ENCODE data around the gene DHRS3.

The DHRS3 gene

DNA sequence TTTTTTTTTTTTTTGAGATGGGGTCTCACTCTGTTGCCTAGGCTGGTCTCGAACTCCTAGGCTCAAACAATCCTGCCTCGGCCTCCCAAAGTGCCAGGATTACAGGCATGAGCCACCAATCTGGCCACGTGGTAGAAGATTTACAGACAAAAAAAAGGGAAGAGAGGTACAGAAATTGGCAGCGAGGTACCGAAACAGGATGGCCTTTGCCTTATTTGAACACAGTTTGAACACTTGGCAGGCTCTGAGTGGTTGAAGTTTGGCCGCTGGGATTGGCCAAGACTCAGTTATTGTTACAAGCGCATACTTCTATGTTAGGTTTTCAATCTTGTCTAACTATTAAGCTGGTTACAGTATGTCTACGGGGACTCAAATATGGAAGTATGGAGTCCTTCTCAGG is 19.7 kb upstream of the DHRS3 start:
- ATAC-seq = no peak
- no peak for DNase-seq

DNA sequence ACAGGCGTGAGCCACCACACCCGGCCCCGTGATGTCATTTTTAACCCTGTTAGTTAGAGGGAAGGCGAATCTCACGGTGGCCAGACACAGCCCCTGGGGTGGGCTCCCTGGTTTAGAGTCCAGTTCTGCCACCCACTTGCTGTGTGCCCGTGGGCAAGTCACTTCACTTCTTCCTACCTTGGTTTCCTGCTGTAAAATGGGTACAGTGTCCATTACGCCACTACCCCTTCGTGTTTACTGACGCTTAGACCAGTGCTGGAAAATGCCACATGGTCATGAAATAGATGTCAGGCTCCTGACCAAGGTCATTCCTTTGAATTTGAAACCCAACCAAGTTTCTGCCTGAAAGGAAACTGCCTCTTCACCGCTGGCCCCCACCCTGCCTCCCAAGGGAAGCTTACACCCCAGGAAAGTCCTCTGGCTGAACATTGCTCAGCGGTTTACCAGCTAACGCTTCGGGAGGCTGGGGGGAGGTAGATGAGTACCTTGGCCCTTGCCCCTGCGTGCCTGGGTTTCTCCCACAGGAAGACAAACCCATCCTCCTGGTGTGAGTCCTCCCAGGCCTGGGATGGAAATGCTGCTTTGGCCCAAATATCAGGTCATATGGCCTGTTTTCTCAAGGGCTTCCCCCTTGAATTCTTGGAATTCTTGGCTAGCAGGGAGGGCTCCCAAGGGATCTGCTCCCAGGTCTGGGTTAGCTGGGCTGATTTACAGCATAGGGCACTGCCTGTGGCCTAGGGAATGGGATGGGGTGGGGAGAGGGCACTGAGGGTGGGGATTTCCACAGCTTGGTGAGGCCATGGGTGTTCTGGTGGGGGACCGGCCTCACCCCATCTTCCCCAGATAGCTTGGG is 18.3 kb upstream of the DHRS3 start:
- ATAC-seq (no peak), DNase-seq (no peak)

DNA sequence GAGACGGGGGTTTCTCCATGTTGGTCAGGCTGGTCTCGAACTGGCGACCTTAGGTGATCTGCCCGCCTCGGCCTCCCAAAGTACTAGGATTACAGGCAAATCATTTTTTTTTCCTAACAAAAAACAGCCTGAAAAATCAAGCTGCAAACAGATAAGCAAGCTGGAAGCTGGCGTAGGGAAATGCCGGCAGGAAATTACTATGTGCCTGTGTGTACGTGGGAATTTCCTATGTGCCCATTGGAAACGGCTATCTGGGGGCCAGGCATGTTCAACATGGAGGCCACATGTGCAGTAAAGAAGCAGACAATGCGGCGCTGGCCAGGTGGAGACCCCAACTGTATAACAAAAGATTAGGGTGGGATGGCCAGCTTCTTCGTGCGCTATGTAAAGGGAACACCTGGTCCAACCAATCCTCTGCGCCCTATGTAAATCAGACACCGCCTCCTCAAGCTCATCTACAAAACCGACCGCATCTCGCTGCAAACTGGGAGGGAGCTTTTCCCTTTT is 16.7 kb upstream of the DHRS3 start:
- no peak for ATAC-seq
- DNase-seq = no peak

GRCh38 chr1:12634156-12634555 is 16.1 kb upstream of the DHRS3 start:
- ATAC-seq (no peak), DNase-seq (no peak)

GRCh38 chr1:12631571-12631970 is 13.6 kb upstream of the DHRS3 start:
- ATAC-seq (no peak), DNase-seq (no peak)

GRCh38 chr1:12630946-12631530 is 13.0 kb upstream of the DHRS3 start:
- DNase-seq (no peak), ATAC-seq (no peak)

GRCh38 chr1:12629985-12630760 is 12.2 kb upstream of the DHRS3 start:
- no peak for DNase-seq
- ATAC-seq = no peak

GRCh38 chr1:12629511-12629956 is 11.5 kb upstream of the DHRS3 start:
- ATAC-seq (no peak), DNase-seq (no peak)

GRCh38 chr1:12627296-12627695 is 9.3 kb upstream of the DHRS3 start:
- DNase-seq (no peak), ATAC-seq (no peak)

GRCh38 chr1:12626888-12627287 is 8.9 kb upstream of the DHRS3 start:
- DNase-seq (no peak), ATAC-seq (no peak)

- ATAC-seq = no peak
- DNase-seq = no peak
Observed at GRCh38 chr1:12625276-12625675, 7.3 kb upstream of the DHRS3 start.

- no peak for DNase-seq
- no peak for ATAC-seq
Observed at GRCh38 chr1:12622506-12622905, 4.5 kb upstream of the DHRS3 start.

DNA sequence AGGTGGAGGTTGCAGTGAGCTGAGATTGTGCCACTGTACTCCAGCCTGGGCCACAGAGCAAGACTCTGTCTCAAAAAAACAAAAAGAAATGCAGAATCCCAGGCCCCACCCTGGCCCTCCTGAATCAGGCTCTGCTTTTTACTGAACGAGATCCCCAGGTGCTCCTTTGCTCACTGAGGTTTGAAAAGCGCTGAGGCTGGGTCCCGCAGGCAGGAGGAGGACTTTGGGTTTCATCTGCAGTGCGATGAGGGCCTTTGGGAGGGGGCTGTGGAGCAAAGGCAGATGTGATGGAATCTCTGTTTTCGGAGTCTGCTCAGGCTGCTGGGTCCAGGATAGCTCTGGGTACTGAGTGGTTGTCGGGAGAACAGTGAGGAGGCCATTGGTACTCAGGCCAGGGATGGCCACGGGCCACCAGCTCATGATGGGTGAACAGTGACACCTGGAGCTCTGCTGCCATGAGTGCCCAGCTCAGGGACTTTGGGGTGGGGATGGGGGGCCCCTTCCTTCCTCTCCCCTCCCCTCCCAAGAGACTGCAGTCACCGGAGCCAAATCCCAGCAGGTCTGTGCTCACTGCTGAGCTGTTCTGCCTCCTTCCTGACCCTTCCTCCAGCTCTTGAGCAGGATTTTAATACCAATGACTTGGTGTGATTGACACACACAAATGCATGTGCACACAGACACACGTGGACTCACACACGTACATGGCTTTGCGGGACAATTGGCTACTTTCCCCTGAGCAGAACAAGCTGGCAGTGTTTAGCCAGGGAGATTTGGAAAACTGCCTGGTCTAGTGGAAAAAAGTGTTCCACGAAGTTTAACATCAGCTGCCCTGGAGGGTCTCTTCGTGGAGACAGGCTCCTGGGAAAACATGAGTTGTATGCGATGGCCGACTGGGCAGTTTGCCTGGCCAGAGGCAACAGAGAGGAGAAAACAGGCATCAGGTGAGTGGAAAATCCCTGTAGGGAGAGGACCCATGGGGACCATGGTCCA is 3.6 kb upstream of the DHRS3 start:
- no peak for DNase-seq
- no peak for ATAC-seq

DNA sequence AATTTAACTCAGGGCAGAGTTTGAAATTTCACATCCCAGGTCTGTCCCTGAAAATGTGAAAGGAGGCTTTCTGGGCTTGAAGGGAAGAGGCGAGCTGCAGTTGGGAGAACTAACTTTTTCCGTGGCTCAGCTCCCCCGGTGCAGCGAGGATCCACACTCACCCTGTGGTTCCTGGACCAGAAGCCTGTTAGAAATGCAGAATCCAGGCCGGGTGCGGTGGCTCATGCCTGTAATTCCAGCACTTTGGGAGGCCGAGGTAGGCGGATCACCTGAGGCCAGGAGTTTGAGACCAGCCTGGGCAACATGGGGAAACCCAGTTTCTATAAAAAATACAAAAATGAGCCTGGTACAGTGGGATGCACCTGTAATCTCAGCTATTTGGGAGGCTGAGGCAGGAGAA is 2.9 kb upstream of the DHRS3 start:
- no peak for ATAC-seq
- DNase-seq = no peak

DNA sequence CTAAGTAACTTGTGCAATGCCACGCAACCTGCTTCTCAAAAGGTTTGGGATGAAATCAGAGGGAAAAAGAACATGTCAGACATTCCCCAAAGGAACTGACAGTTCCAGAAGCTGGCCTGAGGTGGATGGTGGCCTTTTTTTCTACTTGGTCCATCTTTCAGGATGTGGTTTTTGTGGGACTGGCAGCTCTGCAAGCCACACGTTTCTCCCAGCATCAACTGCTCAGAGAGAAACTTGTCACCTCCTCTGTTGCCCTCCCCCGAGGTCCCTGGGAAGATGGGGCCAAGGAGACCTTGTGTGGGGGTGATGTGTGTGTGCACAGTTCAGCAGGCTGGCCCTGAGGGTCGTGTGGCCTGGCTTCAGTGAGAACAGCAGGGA is 2.5 kb upstream of the DHRS3 start:
- DNase-seq (peak; percentile 71), ATAC-seq (peak; percentile 41)

GRCh38 chr1:12619792-12620487 is 1.9 kb upstream of the DHRS3 start:
- DNase-seq (peak; percentile 85), ATAC-seq (peak; percentile 37)

DNA sequence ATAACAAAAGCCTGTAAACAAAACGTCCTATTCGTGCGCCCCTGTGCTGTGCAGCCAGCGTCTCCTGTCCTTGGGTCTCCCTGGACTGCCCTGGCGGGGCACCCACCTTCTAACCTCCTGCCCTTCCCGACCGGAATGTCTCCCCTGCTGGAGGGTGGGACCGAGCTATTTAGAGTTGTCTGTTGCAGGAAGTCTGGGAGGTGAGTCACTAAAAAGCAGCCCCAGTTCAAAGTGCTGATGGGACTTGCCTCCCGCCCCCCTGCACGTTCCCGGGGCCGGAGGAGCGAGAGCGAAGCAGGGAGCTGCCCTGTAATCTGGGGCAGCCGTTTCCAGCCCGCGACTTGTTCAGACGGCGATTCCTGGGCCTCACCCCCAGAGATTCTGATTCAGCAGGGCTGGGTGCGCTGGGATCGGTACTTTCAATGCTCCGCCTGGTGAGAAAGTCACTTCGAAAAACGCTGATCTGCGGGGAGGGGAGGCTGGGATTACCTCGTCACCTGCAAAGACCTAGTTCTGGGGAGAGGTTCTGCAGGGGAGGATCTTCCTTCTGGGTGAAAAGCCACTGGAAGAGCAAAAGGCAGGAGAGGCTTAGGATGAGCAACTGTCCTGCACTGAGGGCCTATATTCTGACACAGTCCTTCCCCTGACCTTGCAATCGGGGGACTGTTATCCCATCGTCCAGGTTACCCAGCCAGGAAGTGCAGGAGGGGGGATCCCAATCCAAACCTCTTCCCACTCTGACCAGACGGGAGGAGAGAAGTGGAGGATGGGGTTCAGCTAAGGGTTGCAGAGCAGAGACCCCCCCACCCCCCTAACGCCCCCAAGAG is 1.2 kb upstream of the DHRS3 start:
- DNase-seq = peak; percentile 81
- ATAC-seq = peak; percentile 51

DNA sequence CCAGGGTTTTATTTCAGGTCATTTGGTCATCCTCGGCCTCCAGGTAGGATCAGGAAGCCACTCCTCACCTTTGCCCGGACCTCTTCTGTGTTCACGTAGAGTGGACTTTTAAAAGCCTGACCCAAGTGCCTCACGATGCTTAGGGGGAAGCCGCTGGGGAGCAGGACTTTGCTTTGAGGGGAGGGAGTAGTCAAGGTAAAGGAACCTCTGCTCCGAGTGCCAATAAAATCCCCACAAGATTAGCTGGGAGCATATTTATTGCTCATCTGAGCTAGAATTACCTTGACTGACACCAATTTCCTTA is 603 bp upstream of the DHRS3 start:
- no peak for ATAC-seq

GRCh38 chr1:12617511-12617900 is 504 bp downstream of the DHRS3 start:
- ATAC-seq (no peak), DNase-seq (peak; percentile 44)

More for the DNA sequence above, 603 bp upstream of the DHRS3 start:
- no peak for DNase-seq

DNA sequence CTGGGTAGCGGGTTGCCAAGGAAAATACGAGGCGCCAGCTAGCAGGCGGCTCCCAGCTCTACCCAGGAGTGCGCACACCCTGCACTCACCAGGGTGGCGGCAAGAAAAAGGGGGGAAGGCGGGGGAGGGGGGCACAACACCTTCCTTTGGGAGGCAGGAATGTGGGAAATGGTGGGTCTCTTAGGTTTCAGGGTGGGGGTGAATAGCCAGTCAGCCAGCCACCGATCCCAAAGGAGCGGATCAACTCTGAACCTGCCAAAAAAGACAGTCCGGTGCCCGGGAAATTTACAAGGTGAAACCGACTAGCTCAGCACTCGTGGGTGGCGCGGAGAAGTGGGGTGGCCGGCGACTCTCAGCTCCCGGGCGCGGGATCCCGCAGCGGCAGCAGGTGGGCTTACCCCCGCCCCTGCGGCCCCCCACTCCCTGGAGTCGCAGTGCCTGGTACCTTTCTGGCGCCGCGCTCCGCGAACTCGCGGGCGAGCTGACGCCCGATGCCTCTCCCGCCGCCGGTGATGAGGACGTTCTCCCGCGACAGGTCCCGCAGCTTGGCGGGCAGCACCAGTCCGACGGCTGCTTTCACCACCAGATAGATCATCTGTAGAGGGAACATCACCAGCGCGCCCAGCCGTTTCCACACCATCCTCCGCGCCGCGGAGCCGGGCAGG is 1.2 kb downstream of the DHRS3 start:
- ATAC-seq (no peak), DNase-seq (peak; percentile 49)

Measured in stimulated activated naive CD8-positive, alpha-beta T cell treated with anti-CD3 and anti-CD28 coated beads, Interleukin-15, Interleukin-2, amounts not matched to agents 100 U/mL and 50 U/mL, for 24 hours (primary cell).